Daoy (cell line): ENCODE measurements around the gene MEIKIN. TPM values are rescaled to one million over a fixed set of nuclear protein-coding genes. Genes with fewer than 3 reads are reported as not detected.
"Not testable (repeated sequence)": the region's sequence is repeated elsewhere in the genome, so short reads cannot be mapped to it uniquely, and the experiment has no call there.

Experiments
- DNase-seq: peaks from one replicate; pipeline ENCODE4 v3.0.0-alpha.2; 2015; ENCODE audit warnings: low read depth
- total RNA-seq: library from RNA; depleted of rRNA; stranded (reverse); fragments of >200 nt; shearing (Covaris generic); gene quantifications from 2 replicates; pipeline ENCODE4 v1.2.3, GENCODE V29; 2014

Gene MEIKIN
- total RNA-seq, 1 experiment from 2014 or later: not detected

DNA sequence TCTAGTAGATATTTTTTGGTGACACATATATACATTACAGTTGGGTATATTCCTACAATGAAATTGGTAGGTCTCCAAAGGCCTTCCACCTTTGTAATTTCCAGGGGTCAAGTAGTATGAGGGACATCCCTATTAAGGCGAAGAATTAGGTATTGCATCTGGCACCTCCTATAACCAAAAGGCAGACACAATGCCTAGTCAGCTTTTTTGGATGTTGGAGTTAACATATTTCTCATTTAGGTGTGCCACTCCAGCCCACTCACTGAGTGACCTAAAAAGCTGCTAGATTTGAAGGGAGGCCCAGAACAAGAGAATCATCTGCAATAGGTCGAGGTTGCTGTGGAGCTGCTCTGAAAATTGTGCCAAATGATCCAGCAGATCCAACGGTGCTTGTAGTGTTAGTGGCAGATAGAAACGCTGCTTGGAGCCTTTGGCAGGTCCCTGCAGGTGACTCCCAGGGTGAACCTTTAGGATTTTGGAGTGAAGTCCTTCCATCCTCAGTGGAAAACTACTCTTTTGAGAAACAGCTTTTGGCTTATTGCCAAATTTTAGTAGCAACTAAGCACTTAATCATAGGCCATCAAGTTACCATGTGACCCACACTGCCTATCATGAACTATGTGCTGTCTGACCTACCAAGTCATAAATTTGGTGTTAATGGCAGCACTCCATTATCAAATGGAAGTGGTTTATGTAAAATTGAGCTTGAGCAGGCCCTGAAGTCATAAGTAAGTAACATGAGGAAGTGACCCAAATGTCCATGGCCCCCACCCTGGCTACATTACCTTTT is 132.9 kb downstream of the MEIKIN start:
- no peak for DNase-seq

DNA sequence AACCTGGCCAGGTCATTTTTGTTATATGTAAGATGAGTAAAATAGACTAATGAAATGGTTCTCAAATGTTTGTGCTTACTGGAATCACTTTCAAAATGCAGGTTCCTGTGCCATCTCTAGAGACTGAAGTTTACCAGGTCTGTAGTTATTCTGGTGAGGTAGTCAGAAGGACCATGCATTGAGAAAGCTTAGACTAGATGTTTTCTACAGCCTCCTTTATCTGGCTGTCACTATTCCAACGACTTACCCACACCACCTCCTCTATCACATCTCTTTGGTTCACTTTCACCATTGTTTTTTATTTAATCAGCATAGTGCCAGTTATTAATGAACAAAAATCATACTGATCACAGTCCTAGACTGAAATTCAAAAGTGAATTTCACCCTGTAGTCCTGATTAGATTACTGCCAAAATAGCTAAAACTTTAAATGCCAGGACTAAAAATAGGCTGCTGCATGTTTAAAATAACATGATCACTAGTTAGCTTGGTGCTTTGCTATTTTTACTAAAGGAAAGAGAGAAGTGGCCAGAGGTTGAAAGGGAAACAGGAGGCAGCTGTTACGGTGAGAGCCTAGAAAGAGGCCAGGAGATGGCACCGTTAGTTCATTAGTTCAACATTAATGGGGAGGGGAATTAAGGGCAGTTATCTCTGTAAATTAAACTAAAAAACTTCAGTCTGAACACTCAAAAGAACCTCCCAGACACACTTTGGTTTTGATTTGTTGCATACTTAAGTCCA is 134.8 kb downstream of the MEIKIN start:
- DNase-seq: no peak

DNA sequence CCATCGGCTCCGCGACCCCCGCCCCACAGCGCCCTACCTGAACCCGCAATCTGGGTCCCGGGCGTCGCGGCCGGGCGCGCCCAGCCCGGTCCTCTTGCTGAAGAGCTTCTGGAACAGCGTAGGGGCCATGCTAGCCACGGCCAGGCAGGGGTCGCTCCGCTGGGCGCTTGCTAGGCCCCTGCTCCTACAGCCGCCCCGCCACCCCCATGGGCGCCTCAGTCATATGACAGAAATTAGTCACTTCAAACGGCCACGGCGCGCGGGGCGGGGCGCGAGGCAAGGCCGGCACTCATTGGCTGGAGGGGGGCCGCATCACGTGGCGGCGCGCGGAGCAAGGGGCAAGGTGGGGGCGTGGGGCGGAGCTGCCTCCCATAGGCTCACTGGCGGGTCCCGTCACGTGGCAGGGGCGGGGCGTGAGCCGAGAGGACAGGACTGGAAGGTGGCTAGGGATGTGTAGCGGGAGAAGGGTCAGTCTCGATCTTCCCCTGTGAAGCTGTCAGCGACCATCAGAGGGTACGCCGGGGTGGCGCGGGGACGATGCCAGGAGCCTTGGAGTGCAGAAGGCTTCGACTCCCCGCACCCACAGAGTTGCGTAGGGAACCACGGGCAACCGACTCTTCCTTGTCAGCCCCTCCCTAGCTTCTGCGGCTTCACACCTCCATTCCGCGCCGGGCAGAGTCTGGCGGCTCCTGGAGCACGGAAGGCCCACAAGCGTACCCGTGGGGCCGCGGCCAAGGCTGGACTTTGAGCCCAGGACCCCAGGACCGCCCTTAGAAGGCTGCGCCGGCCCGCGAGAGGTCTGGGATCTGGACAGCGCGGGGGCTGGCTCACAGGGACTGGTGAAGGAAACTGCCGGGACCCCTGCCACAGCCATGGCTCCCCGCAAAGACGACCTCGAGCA is 148.4 kb downstream of the MEIKIN start, which contains the start of gene FNIP1:
Gene FNIP1, minus strand, starts transcription at position 225 of the 901 bp plus-strand sequence. Its CDS starts 96 bp downstream, at position 129.
- DNase-seq: peak; percentile 100

DNA sequence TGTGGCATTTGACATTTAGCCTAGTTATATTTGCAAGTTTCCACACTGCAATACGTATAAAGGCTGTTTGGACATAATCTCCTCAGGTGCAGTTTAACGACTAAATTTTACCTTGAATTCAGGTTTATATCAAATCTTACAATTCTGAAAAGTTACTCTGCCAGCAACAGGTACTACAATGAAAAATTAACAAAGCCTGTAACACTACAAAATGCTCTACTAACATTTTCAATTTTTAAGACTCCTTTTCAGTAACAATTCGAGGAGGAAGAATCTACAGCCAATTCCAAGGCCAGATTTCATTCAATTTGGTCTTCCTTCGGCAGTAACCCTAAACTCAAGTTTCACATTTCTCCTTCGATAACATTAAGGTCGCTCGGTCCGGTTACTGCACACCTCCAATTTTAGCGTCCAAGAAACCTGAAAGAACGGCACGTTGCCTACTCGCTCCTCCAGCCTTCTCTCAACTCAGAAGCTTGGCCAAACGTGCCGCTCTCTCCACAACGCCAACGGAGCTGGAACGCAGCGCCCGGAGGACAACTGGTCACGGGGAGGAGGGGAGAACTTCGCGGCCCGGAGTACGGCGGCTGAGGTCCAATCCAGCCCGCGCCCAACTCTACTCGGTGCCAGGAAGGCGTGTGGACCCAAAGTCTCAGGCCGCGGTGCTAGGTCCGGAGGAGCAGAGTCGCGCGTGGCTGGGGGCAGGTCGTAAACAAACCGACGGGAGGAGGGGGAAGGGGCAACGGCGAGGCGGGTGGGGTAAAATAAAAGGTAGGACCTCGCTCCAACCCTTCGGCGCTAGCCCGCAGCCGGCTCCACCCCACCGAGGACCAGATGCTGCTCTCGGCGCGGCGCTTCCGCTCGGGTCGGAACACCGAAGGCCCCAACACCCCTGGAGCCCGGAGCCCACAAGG is 149.3 kb downstream of the MEIKIN start:
- DNase-seq: peak; percentile 57

DNA sequence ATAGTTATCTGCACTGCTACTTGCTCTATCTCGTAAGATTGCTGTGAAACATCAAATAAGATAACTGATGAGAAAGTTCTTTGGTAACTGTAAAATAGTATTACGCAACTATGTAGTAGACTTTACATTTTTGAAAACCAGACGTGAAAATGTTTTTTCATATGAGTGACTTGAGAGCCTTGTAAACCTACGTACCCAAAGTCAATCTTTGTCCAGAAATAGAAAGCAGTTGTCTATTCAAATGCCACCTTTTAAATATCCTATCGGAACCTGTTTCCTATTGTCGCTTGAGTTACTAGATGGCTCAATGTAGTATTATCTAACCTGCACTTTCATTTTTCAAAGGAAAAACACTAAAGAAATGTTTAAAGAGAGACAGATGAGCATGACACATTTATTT is 150.2 kb downstream of the MEIKIN start:
- DNase-seq: no peak

DNA sequence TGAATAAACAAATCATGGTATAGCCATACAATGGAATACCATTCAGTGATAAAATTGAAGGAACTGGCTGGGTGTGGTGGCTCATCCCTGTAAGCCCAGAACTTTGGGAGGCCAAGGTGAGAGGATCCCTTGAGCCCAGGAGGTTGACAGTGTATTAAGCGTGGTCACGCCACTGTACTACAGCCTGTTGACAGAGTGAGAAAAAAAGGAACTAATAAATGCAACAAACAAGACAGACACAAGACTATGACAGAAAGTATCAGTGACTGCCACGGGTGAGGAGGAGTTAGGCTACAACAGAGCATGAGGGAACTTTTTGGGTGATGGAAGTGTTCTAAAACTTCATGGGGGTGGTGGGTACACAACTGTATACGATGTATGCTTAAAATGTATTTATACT is 150.9 kb downstream of the MEIKIN start:
- DNase-seq: no peak

DNA sequence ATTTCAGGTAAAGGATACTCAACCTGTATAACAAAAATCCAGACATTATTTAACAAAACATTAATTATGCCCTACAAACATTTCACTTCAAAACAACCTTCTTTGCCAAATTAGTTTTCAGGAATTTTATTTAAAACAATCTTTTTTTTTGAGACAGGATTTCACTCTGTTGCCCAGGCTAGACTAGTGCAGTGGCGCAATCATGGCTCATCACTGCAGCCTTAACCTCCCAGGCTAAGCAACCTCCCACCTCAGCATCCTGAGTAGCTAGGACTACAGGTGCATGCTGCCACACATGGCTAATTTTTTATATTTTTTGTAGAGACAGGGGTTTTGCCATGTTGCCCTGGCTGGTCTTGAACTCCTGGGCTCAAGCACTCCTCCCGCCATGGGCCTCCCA is 152.6 kb downstream of the MEIKIN start:
- DNase-seq: no peak

DNA sequence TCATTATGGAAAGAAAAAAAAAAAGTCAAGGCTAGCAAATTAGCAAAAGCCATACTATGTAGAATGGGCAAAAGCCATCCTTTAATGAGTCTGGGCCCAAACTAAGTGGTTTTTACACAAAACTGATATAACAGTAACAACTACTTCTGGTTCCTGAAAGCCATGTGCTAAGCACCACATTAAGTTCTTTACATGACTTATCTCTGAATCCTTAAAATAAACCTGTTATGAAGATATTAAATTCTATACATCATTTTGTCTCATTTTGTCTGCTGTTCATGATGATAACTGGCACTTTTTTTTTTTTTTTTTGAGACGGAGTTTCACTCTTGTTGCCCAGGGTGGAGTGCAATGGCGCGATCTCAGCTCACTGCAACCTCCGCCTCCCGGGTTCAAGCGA is 153.6 kb downstream of the MEIKIN start:
- no peak for DNase-seq

DNA sequence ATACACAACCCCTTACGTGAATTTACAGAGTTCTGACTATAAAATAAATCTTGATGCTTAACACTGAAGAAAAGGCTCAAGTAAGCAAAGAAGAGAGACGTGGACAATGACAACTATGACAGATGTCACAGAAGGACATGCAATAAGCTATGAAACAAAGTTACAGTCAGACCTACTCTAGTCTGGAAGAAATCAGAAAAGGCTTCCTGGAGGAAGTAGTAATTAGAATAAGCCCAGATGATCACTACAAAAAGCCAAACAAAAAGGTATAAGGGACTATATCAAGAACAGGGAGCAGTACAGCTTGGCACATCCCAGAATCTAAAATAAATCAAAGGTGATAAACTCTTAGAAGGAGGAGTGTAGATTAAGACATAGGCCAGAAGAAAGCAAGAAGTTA is 154.9 kb downstream of the MEIKIN start:
- DNase-seq: no peak

DNA sequence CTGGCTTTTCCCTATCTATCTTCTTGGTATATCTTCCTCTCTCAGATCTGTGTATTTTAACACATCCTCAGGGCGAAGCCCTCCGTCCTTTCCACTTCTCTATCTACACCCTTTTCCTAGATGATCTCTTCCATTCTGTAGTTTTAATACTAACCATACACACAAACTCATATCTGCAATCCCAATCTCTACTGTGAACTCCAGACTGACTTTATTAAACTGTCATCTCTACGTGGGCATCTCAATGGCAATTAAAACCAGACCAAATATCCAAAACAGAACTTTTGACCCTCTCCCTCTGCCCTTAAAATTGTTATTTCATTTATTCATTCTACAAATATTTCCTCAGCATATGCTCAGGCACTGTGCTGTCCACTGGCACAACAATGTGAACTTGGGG is 155.7 kb downstream of the MEIKIN start:
- DNase-seq: no peak

DNA sequence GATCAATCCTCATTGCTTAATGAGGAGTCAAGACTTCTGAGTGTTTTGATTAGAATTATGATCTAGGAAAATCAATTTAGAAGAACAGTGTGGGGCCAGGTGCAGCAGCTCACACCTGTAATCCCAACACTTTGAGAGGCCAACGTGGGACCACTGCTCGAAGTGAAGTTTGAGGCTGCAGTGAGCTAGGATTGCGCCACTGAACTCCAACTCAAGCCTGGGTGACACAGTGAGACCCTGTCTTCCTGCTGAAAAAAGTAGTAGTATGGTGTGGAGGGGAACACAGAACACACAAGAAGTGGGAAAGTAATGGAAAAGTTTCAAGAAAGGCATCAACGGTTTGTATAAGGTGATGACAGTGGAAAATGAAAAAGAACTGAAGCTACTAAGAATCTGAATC is 157.7 kb downstream of the MEIKIN start:
- DNase-seq: no peak

DNA sequence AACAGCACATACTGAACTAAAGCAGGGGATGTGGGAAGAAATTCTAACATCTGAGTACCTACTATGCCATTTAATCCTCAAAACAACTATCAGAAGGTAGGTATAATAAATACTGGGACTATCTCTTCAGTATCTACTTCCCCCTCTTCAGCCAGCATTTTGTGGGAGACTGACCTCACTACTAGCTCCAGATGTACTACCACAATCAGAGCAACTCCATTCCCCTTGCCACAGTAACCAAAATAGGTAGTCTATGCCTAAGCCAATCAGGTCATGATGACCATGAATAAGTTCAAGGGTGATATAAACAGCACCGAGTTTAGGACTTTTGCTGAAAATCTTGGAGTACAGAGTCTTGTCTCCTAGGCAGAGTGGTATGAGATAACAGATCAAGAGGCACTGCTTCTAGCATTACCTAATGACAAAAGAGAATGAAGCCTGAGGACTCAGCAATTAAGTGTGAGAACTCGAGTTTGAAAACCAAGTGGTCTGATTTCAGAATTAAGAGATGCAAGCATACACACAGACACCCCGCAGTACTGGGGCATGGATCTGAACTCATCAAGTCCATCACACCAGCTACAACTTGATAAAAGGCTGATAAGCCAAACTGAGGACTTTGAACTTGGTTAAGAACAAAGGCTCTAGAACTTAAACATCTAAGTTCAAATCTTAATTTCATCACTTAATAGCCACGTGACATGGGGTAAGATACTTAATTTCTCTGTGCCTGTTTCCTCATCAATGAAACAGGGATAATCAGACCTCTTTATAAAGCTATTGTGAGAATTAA is 158.4 kb downstream of the MEIKIN start:
- no peak for DNase-seq

DNA sequence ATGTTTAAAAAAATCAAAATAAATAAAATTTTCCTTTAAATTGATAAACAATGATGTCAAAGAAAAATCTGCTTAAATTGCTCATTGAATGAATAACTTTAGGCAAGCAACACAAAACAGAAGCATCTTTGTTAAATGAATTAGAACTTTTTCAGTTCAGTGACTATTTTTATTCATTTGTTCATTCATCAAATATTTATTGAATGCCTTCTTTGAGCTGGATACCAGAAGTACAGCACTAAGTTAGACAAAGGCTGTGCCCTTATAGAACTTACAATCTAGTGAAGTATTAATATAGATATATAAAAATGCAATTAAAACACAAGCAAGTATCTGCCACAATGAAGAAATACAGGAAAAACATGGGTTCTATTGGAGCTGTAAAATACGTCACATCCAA is 159.4 kb downstream of the MEIKIN start:
- DNase-seq: no peak

DNA sequence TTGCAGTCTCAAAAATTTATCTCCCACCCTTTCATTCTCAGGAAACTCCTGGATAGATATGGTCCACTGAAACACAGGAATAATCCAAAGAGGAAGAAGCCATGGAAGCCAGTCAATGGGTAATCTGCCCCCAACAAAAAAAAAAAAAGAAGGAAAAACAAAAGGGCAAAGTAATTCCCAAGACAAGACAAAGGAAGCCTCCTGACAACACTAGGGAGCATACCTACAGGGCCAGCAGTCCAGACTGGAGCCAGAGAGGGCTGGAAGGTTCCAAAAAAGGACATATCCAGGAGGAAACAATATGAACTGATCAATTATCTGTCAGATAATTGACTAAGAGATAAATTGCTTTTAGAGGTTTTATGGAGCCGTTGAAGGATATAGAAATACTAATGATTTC is 161.6 kb downstream of the MEIKIN start:
- DNase-seq: no peak

DNA sequence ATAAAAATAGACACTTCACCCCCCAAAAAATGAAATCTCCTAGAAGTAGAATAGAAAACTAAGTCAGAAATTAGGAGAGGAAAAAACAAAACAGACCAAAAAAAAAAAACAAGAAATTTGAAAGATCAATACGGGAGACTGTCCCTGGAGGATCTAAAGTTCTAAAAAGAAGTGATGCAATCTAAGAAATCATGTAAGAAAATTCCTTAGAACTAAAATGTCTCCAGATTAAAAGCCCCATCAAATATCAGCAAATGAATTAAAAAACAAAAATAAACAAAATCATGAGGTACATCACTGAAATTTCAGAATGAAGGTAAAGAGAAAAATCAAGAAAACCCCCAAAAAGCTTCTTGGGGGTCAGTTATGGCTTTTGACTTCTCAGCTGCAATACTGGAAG is 162.1 kb downstream of the MEIKIN start:
- DNase-seq: no peak

DNA sequence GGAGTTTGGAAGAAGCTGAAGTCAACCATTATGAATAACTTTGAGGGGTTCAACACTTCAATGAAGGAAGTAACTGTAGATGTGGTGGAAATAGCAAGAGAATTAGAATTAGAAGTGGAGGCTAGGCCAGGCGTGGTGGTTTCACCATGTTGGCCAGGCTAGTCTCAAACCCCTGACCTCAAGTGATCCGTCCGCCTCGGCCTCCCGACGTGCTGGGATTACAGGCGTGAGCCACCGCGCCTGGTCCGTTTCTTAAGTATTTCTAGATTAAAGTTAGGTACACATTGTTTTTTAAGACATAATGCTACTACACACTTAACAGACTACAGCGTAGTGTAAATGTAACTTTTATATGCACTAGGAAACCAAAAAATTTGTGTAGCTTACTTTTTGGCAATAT is 162.7 kb downstream of the MEIKIN start:
- no peak for DNase-seq

DNA sequence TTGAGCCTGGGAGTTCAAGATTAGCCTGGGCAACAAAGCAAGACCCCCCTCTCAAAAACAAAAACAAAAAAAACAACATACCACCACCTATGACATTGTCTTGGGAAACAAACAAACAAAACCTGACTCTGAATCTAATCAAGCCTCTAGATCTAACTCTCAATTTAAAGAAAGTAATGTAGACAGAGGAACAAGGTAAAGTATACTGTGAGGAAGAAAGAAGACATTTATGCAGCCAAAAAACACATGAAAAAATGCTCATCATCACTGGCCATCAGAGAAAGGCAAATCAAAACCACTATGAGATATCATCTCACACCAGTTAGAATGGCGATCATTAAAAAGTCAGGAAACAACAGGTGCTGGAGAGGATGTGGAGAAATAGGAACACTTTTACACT is 167.3 kb downstream of the MEIKIN start:
- DNase-seq: not testable (repeated sequence)

DNA sequence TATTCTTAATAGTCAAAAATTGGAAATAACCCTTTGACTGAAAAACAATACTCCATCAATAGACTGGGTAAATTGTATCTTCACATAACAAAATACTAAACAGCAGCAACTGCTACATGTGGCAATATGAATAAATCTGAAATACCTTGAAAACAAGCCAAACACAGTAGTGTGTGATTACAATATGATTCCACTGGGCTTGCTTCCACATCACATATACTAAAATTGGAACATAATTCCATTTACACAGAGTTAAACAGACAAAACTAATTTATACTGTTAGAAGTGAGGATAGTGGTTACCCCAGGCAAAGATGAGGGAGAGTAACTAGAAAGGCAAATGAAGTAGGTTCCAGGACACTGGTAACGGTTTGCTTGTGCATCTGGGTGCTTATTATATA is 169.0 kb downstream of the MEIKIN start:
- DNase-seq: no peak

DNA sequence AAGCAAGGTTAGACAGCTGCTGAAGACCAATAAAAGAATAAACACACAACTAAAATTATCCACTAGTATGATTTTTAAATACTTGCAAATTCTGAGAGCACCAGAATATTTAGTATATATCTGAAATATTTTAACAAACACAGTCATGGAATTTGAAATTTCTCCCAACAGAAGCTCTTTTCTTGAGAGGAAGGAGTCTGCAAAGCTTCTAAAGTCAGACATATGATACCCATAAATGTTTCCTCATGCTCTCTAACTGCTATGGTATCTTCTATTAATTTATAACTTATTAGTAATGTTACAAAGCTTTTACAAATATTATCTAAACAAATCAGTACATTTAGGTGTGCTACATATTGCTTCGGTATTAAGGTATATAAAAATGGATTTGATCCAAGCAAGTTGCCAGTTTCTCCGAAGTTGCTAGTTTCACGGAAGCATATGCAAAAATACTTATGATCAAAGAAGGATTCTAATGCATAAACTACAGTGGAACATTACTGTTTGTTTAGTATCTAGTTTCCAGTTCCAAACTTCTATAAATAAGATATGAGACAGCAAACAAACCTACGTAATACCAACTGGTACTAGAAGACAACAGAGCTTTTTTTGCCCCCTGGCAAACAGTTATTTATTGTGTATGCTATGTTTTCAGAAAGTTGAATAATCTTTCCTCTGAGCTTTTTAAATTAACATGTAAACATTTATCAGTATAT is 170.7 kb downstream of the MEIKIN start:
- no peak for DNase-seq

DNA sequence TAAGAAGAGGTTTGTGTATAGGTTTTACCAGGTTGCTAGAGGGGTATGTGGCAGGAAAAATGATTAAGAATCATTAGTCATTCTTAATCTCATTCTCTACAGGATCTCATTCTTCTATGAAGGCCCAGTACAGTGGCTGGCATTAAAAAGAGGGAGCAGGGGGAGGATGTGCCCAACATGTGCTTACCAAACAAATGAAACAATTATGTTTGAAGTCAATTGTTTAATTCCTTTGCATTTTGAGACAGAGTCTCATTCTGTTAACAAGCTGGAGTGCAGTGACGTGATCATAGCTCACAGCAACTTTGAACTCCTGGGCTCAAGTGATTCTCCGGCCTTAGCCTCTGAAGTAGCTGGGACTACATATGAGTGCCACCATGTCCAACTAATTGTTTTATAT is 171.7 kb downstream of the MEIKIN start:
- DNase-seq: no peak
